ENCODE data around the gene CHMP4A.

- TF ChIP-seq CTCF (IDR thresholded peaks at IDR 0.05) (peak in 3 of 4 experiments; percentile 10 to 50 (median 44)), POLR2A (IDR thresholded peaks at IDR 0.05) (peak; percentile 94)
Observed at GRCh38 chr14:24212924-24213865, at the start of gene CHMP4A.

Data from prostate gland (tissue), 2 donors.